B cell (primary cell): ENCODE results near the gene USP36. TPM values are rescaled to one million over a fixed set of nuclear protein-coding genes. Genes with fewer than 3 reads are reported as not detected.

Experiments
- ATAC-seq: fragments of 200-7000 bp; cut with Tn5 transposase; one replicate; pipeline ENCODE4 v1.10.0; 2021; ENCODE audit warnings: low read depth, mild to moderate bottlenecking, moderate number of reproducible peaks, moderate library complexity
- CTCF ChIA-PET: fragments of 350-600 bp; sonication (Branson Sonifier 250); formaldehyde crosslinking; loops from one replicate; lab custom pipeline; 2021; ENCODE audit warnings: antibody characterized with exemption, inconsistent platforms; lab: Charles Lee
- POLR2A ChIA-PET: fragments of 350-600 bp; sonication (Branson Sonifier 250); formaldehyde crosslinking; loops from one replicate; lab custom pipeline; 2021; ENCODE audit warnings: antibody characterized with exemption; lab: Charles Lee
- DNase-seq: peaks from one replicate; pipeline ENCODE4 v3.0.0; 2013
- H2AFZ ChIP-seq: 2 replicates; pipeline ENCODE4 v1.6.1; 2012; ENCODE audit warnings: mild to moderate bottlenecking, low read depth, low read length; ENCODE audit not compliant: insufficient read depth, poor library complexity, severe bottlenecking
- H3K27ac ChIP-seq, 2 donors: 1 replicate in 1 of 2; 2 replicates in 1 of 2; pipeline ENCODE4 v1.5.1; 2012 to 2013; ENCODE audit warnings: low read length in 2 of 2, mild to moderate bottlenecking in 2 of 2, moderate library complexity in 1 of 2
- H3K27me3 ChIP-seq, 4 experiments: fragments of 200-600 bp in 1 of 4; sonication (generic) in 1 of 4; replicated peaks in 1 of 4; 1 replicate in 2 of 4; 2 replicates in 2 of 4; pipeline versions ENCODE4 v1.6.1 to v1.7.0; 2013 to 2016; ENCODE audit warnings: low read length in 3 of 4, mild to moderate bottlenecking in 2 of 4, mixed read lengths in 1 of 4, moderate library complexity in 1 of 4; ENCODE audit not compliant: insufficient read depth in 4 of 4, control insufficient read depth in 3 of 4; ENCODE audit errors: control extremely low read depth in 1 of 4
- H3K36me3 ChIP-seq, 2 experiments: replicated peaks in 1 of 2; 1 replicate in 1 of 2; 2 replicates in 1 of 2; pipeline versions ENCODE4 v1.6.1 to v1.7.1; 2013; ENCODE audit warnings: low read length in 1 of 2; ENCODE audit not compliant: insufficient read depth in 2 of 2, control insufficient read depth in 1 of 2; ENCODE audit errors: control extremely low read depth in 1 of 2, extremely low read depth in 1 of 2
- H3K4me1 ChIP-seq, 2 donors: fragments of 200-600 bp in 1 of 2; sonication (generic) in 1 of 2; 1 replicate in 1 of 2; 2 replicates in 1 of 2; pipeline versions ENCODE4 v1.5.1 to v1.6.1; 2013 to 2017; ENCODE audit warnings: low read length in 2 of 2; ENCODE audit not compliant: control insufficient read depth in 2 of 2, insufficient read depth in 2 of 2
- H3K4me2 ChIP-seq: replicated peaks from 2 replicates; pipeline ENCODE3; 2012; ENCODE audit warnings: mild to moderate bottlenecking, low read depth, low read length; ENCODE audit not compliant: poor library complexity, severe bottlenecking
- H3K4me3 ChIP-seq, 5 experiments: fragments of 200-600 bp in 1 of 5; sonication (generic) in 1 of 5; 1 replicate in 3 of 5; 2 replicates in 2 of 5; pipeline versions ENCODE4 v1.5.1 to v1.7.0; 2011 to 2016; ENCODE audit warnings: low read length in 4 of 5, mild to moderate bottlenecking in 4 of 5, low read depth in 2 of 5, control low read depth in 1 of 5, moderate library complexity in 1 of 5; ENCODE audit not compliant: insufficient read depth in 1 of 5; ENCODE audit errors: control extremely low read depth in 1 of 5, extremely low read depth in 1 of 5
- H3K79me2 ChIP-seq: fragments of 200-600 bp; sonication (generic); one replicate; pipeline ENCODE4 v1.6.0; 2016; ENCODE audit warnings: low read length; ENCODE audit not compliant: control insufficient read depth, insufficient read depth
- H3K9ac ChIP-seq: fragments of 200-600 bp; sonication (generic); 2 replicates; pipeline ENCODE4 v1.6.1; 2017; ENCODE audit warnings: mild to moderate bottlenecking, low read length, moderate library complexity
- H3K9me3 ChIP-seq, 3 donors: one replicate each; pipeline versions ENCODE4 v1.6.1 to v1.7.1; 2013; ENCODE audit warnings: low read length in 2 of 3; ENCODE audit not compliant: control insufficient read depth in 2 of 3, insufficient read depth in 1 of 3; ENCODE audit errors: control extremely low read depth in 1 of 3
- H4K20me1 ChIP-seq: 2 replicates; pipeline ENCODE4 v1.6.0; 2012; ENCODE audit warnings: mild to moderate bottlenecking, low read length; ENCODE audit not compliant: insufficient read depth, control insufficient read depth, poor library complexity, severe bottlenecking
- H3K27ac Mint-ChIP-seq: one replicate; pipeline ENCODE4 v1.8.0; 2021; ENCODE audit warnings: mixed read lengths
- H3K27me3 Mint-ChIP-seq: one replicate; pipeline ENCODE4 v1.8.0; 2021; ENCODE audit warnings: mixed read lengths
- H3K4me1 Mint-ChIP-seq: one replicate; pipeline ENCODE4 v1.8.0; 2021; ENCODE audit warnings: mixed read lengths
- H3K4me3 Mint-ChIP-seq: one replicate; pipeline ENCODE4 v1.8.0; 2021; ENCODE audit warnings: mixed read lengths
- H3K9me3 Mint-ChIP-seq: one replicate; pipeline ENCODE4 v1.8.0; 2022; ENCODE audit warnings: mixed read lengths; ENCODE audit not compliant: insufficient read depth
- CTCF ChIP-seq: fragments of 200-600 bp; IDR thresholded peaks from one replicate; pipeline ENCODE4 v1.8.0; 2022; ENCODE audit warnings: antibody characterized with exemption, mild to moderate bottlenecking
- EZH2 ChIP-seq: IDR thresholded peaks from 2 replicates; pipeline ENCODE4 v1.6.1; 2012; ENCODE audit warnings: borderline replicate concordance, low read depth, mild to moderate bottlenecking, moderate library complexity, low read length; ENCODE audit not compliant: insufficient read depth, poor library complexity, severe bottlenecking
- whole genome bisulfite sequencing: methylation state at CpG from one replicate; pipeline ENCODE4 v1.1.5; 2013; ENCODE audit warnings: missing lambda C conversion rate; ENCODE audit not compliant: insufficient coverage; 5-methylcytosine and 5-hydroxymethylcytosine counted together
- intact Hi-C: fragments of 100-400 bp; cut with micrococcal nuclease; formaldehyde crosslinking; loops from one replicate; pipeline ENCODE4 v1.10.0; 2022
- polyA plus RNA-seq: library from polyadenylated mRNA; depleted of rRNA; stranded (reverse); fragments of >200 nt; gene quantifications from 2 replicates; pipeline ENCODE4 v1.2.3, GENCODE V29; 2012
- total RNA-seq, 2 donors: library from RNA; stranded (reverse); fragments of 120-200 nt in 1 of 2; gene quantifications; 1 replicate in 1 of 2; 2 replicates in 1 of 2; pipeline versions ENCODE4 v1.2.3 to v1.2.4, GENCODE V29; 2013 to 2022

USP36 gene
- total and polyA plus RNA-seq, 2 donors (not counting 1 experiment from before 2014, with no cell fraction given): 52.2 to 137 TPM

- Mint-ChIP-seq H3K27me3 (peaks cover 11% of the 10 kb centered on the region), H3K4me1 (peaks cover 5% of the 10 kb centered on the region), H3K27ac (no peak overlapping the region), H3K4me3 (no peak overlapping the region), H3K9me3 (no peaks in the 10 kb centered on the region)
- Histone ChIP-seq H3K9me3 (no peaks in the 10 kb centered on the region), H3K4me1 (no peaks in the 10 kb centered on the region), H3K79me2 (no peaks in the 10 kb centered on the region), H3K4me2 (no peak overlapping the region), H3K36me3 (no peaks in the 10 kb centered on the region), H3K27ac (no peak overlapping the region), H3K4me3 (no peak overlapping the region), H3K9ac (no peak overlapping the region), H4K20me1 (no peaks in the 10 kb centered on the region), H3K27me3 (no peaks in the 10 kb centered on the region), H2AFZ (no peak overlapping the region)
- CTCF ChIA-PET: no interaction called here
- 76% methylated on average over 8 of the region's 21 CpGs for WGBS
- intact Hi-C loops: no loop called here
- no peak for DNase-seq
- TF ChIP-seq CTCF: no peak
- no peak for TF ChIP-seq EZH2
- POLR2A ChIA-PET: interaction anchor here (0.6 kb wide), 1 partner anchor 705 kb away, joined by 7 read pairs; no protein-coding TSS in a partner anchor
- no peak for ATAC-seq
Observed at GRCh38 chr17:78873519-78874340, 33.1 kb upstream of the USP36 start.

- Histone ChIP-seq H4K20me1 (no peaks in the 10 kb centered on the region), H3K9me3 (no peaks in the 10 kb centered on the region), H3K27me3 (no peaks in the 10 kb centered on the region), H3K9ac (no peak overlapping the region), H3K27ac (no peak overlapping the region), H3K4me3 (no peak overlapping the region), H2AFZ (no peak overlapping the region), H3K79me2 (no peaks in the 10 kb centered on the region), H3K4me1 (no peaks in the 10 kb centered on the region), H3K4me2 (no peak overlapping the region), H3K36me3 (no peaks in the 10 kb centered on the region)
- ChIA-PET CTCF (no interaction called here), POLR2A (interaction anchor here (0.6 kb wide), 1 partner anchor 32 kb away, joined by 4 read pairs; the partner anchor contains the start of gene USP36)
- 88% methylated on average over 5 of the region's 6 CpGs for WGBS
- no peak for ATAC-seq
- H3K9me3 Mint-ChIP-seq: no peaks in the 10 kb centered on the region
- intact Hi-C loops: no loop called here
- peaks cover 2% of the 10 kb centered on the region for H3K4me1 Mint-ChIP-seq
- H3K27ac Mint-ChIP-seq: no peak overlapping the region
- no peak for DNase-seq
- no peak overlapping the region for H3K4me3 Mint-ChIP-seq
- H3K27me3 Mint-ChIP-seq: peaks cover 7% of the 10 kb centered on the region
- TF ChIP-seq CTCF (no peak), EZH2 (no peak)
Observed at GRCh38 chr17:78872486-78872885, 31.9 kb upstream of the USP36 start.
